ENCODE results near the gene ATP2C2.
"Not testable (repeated sequence)": the region's sequence is repeated elsewhere in the genome, so short reads cannot be mapped to it uniquely, and the experiment has no call there.

Gene ATP2C2

GRCh38 chr16:84446084-84446483, 77.7 kb downstream of the ATP2C2 start:
- no peaks in the 10 kb centered on the region for H3K4me1 Mint-ChIP-seq (ENCODE audit: low read depth)
- H3K9me3 Mint-ChIP-seq, result no peaks in the 10 kb centered on the region
- H3K4me3 Mint-ChIP-seq, result no peak overlapping the region
- no peaks in the 10 kb centered on the region for H3K36me3 Mint-ChIP-seq (ENCODE audit: low read depth)
- intact Hi-C loops (cut with micrococcal nuclease), result no loop called here
- H3K27ac Mint-ChIP-seq, result no peak overlapping the region
- H3K27me3 Mint-ChIP-seq, result peaks cover 33% of the 10 kb centered on the region

- no peaks in the 10 kb centered on the region for H3K4me1 Mint-ChIP-seq (ENCODE audit: low read depth)
- no peaks in the 10 kb centered on the region for H3K9me3 Mint-ChIP-seq
- H3K4me3 Mint-ChIP-seq, result no peak overlapping the region
- H3K36me3 Mint-ChIP-seq (ENCODE audit: low read depth), result no peaks in the 10 kb centered on the region
- no peak overlapping the region for H3K27ac Mint-ChIP-seq
- peaks cover 31% of the 10 kb centered on the region for H3K27me3 Mint-ChIP-seq
- intact Hi-C loops (cut with micrococcal nuclease), result no loop called here
Measured at GRCh38 chr16:84446596-84447392, 78.5 kb downstream of the ATP2C2 start.

GRCh38 chr16:84448444-84448843, 80.1 kb downstream of the ATP2C2 start:
- peaks cover 18% of the 10 kb centered on the region for H3K27me3 Mint-ChIP-seq
- H3K27ac Mint-ChIP-seq, result no peak overlapping the region
- no peaks in the 10 kb centered on the region for H3K4me1 Mint-ChIP-seq (ENCODE audit: low read depth)
- H3K9me3 Mint-ChIP-seq, result no peaks in the 10 kb centered on the region
- H3K36me3 Mint-ChIP-seq (ENCODE audit: low read depth), result no peaks in the 10 kb centered on the region
- intact Hi-C loops (cut with micrococcal nuclease), result no loop called here
- no peak overlapping the region for H3K4me3 Mint-ChIP-seq

GRCh38 chr16:84449156-84450140, 81.1 kb downstream of the ATP2C2 start:
- Mint-ChIP-seq H3K4me3 (no peak overlapping the region), H3K27ac (no peak overlapping the region), H3K9me3 (no peaks in the 10 kb centered on the region), H3K27me3 (peaks cover 10% of the 10 kb centered on the region), H3K36me3 (ENCODE audit: low read depth) (no peaks in the 10 kb centered on the region), H3K4me1 (ENCODE audit: low read depth) (no peaks in the 10 kb centered on the region)
- intact Hi-C loops (cut with micrococcal nuclease), result no loop called here

GRCh38 chr16:84450176-84450865, 82.0 kb downstream of the ATP2C2 start:
- H3K27ac Mint-ChIP-seq, result no peak overlapping the region
- H3K4me3 Mint-ChIP-seq, result no peak overlapping the region
- H3K36me3 Mint-ChIP-seq (ENCODE audit: low read depth), result no peaks in the 10 kb centered on the region
- intact Hi-C loops (cut with micrococcal nuclease), result no loop called here
- no peaks in the 10 kb centered on the region for H3K4me1 Mint-ChIP-seq (ENCODE audit: low read depth)
- H3K27me3 Mint-ChIP-seq, result peaks cover 6% of the 10 kb centered on the region
- no peaks in the 10 kb centered on the region for H3K9me3 Mint-ChIP-seq

- H3K4me3 Mint-ChIP-seq; H3K4me1 Mint-ChIP-seq (ENCODE audit: low read depth); H3K9me3 Mint-ChIP-seq; H3K27me3 Mint-ChIP-seq; intact Hi-C loops (cut with micrococcal nuclease); H3K27ac Mint-ChIP-seq; H3K36me3 Mint-ChIP-seq (ENCODE audit: low read depth): not testable (repeated sequence)
Measured at GRCh38 chr16:84451010-84451676, 82.8 kb downstream of the ATP2C2 start.

GRCh38 chr16:84451781-84452180, 83.4 kb downstream of the ATP2C2 start:
- Mint-ChIP-seq H3K27ac (no peak overlapping the region), H3K4me3 (no peak overlapping the region), H3K36me3 (ENCODE audit: low read depth) (no peaks in the 10 kb centered on the region), H3K4me1 (ENCODE audit: low read depth) (no peaks in the 10 kb centered on the region), H3K9me3 (no peaks in the 10 kb centered on the region), H3K27me3 (peaks cover 2% of the 10 kb centered on the region)
- intact Hi-C loops (cut with micrococcal nuclease), result no loop called here

- H3K27ac Mint-ChIP-seq, result no peak overlapping the region
- no peaks in the 10 kb centered on the region for H3K9me3 Mint-ChIP-seq
- no peak overlapping the region for H3K4me3 Mint-ChIP-seq
- H3K36me3 Mint-ChIP-seq (ENCODE audit: low read depth), result no peaks in the 10 kb centered on the region
- peaks cover 2% of the 10 kb centered on the region for H3K27me3 Mint-ChIP-seq
- H3K4me1 Mint-ChIP-seq (ENCODE audit: low read depth), result no peaks in the 10 kb centered on the region
- intact Hi-C loops (cut with micrococcal nuclease), result no loop called here
Measured at GRCh38 chr16:84453061-84453752, 84.9 kb downstream of the ATP2C2 start.

- H3K4me1 Mint-ChIP-seq (ENCODE audit: low read depth), result no peaks in the 10 kb centered on the region
- H3K9me3 Mint-ChIP-seq, result no peaks in the 10 kb centered on the region
- peaks cover 2% of the 10 kb centered on the region for H3K27me3 Mint-ChIP-seq
- H3K27ac Mint-ChIP-seq, result no peak overlapping the region
- no peaks in the 10 kb centered on the region for H3K36me3 Mint-ChIP-seq (ENCODE audit: low read depth)
- no peak overlapping the region for H3K4me3 Mint-ChIP-seq
- intact Hi-C loops (cut with micrococcal nuclease), result no loop called here
Measured at GRCh38 chr16:84454611-84455010, 86.3 kb downstream of the ATP2C2 start.

- H3K4me1 Mint-ChIP-seq (ENCODE audit: low read depth), result no peaks in the 10 kb centered on the region
- intact Hi-C loops (cut with micrococcal nuclease), result no loop called here
- no peak overlapping the region for H3K4me3 Mint-ChIP-seq
- H3K9me3 Mint-ChIP-seq, result no peaks in the 10 kb centered on the region
- no peak overlapping the region for H3K27ac Mint-ChIP-seq
- peaks cover 1% of the 10 kb centered on the region for H3K36me3 Mint-ChIP-seq (ENCODE audit: low read depth)
- peaks cover 2% of the 10 kb centered on the region for H3K27me3 Mint-ChIP-seq
Measured at GRCh38 chr16:84455031-84455430, 86.7 kb downstream of the ATP2C2 start.

- intact Hi-C loops (cut with micrococcal nuclease), result no loop called here
- Mint-ChIP-seq H3K27me3 (no peaks in the 10 kb centered on the region), H3K9me3 (no peaks in the 10 kb centered on the region), H3K36me3 (ENCODE audit: low read depth) (peaks cover 22% of the 10 kb centered on the region), H3K4me3 (no peak overlapping the region), H3K27ac (no peak overlapping the region), H3K4me1 (ENCODE audit: low read depth) (no peaks in the 10 kb centered on the region)
Measured at GRCh38 chr16:84458606-84459532, 90.5 kb downstream of the ATP2C2 start.

- intact Hi-C loops (cut with micrococcal nuclease), result no loop called here
- no peaks in the 10 kb centered on the region for H3K9me3 Mint-ChIP-seq
- no peaks in the 10 kb centered on the region for H3K4me1 Mint-ChIP-seq (ENCODE audit: low read depth)
- no peak overlapping the region for H3K4me3 Mint-ChIP-seq
- H3K27me3 Mint-ChIP-seq, result no peaks in the 10 kb centered on the region
- H3K27ac Mint-ChIP-seq, result no peak overlapping the region
- H3K36me3 Mint-ChIP-seq (ENCODE audit: low read depth), result peaks cover 26% of the 10 kb centered on the region
Measured at GRCh38 chr16:84459533-84459894, 91.2 kb downstream of the ATP2C2 start.

Data from dendritic cell treated with granulocyte-macrophage colony-stimulating factor and Interleukin-4, amounts not matched to agents 40 ng/mL and 50 ng/mL, for 4 days (primary cell).